Measurements from ENCODE around the gene YARS2.
"Not testable (repeated sequence)": the region's sequence is repeated elsewhere in the genome, so short reads cannot be mapped to it uniquely, and the experiment has no call there.

YARS2 gene

GRCh38 chr12:32734952-32735351 is 20.7 kb downstream of the YARS2 start:
- no peak for DNase-seq
- no peak for TF ChIP-seq CTCF (IDR thresholded peaks at IDR 0.05)
- Mint-ChIP-seq H3K36me3 (ENCODE audit: low read depth) (peaks cover 64% of the 10 kb centered on the region), H3K4me1 (no peaks in the 10 kb centered on the region), H3K27me3 (ENCODE audit: low read depth, poor library complexity) (no peaks in the 10 kb centered on the region), H3K4me3 (no peak overlapping the region), H3K27ac (no peak overlapping the region), H3K9me3 (no peaks in the 10 kb centered on the region)

- no peaks in the 10 kb centered on the region for H3K27me3 Mint-ChIP-seq (ENCODE audit: low read depth, poor library complexity)
- TF ChIP-seq CTCF (IDR thresholded peaks at IDR 0.05) = no peak
- H3K27ac Mint-ChIP-seq = no peak overlapping the region
- no peaks in the 10 kb centered on the region for H3K4me1 Mint-ChIP-seq
- no peaks in the 10 kb centered on the region for H3K9me3 Mint-ChIP-seq
- H3K36me3 Mint-ChIP-seq (ENCODE audit: low read depth) = peaks cover 63% of the 10 kb centered on the region
- no peak for DNase-seq
- no peak overlapping the region for H3K4me3 Mint-ChIP-seq
These were observed 28.5 kb downstream of the YARS2 start for GRCh38 chr12:32727237-32727636.

- Mint-ChIP-seq H3K27ac (no peak overlapping the region), H3K27me3 (ENCODE audit: low read depth, poor library complexity) (no peaks in the 10 kb centered on the region), H3K4me1 (no peaks in the 10 kb centered on the region), H3K4me3 (no peak overlapping the region), H3K9me3 (no peaks in the 10 kb centered on the region), H3K36me3 (ENCODE audit: low read depth) (peaks cover 63% of the 10 kb centered on the region)
- TF ChIP-seq CTCF (IDR thresholded peaks at IDR 0.05) = no peak
- no peak for DNase-seq
These were observed 29.4 kb downstream of the YARS2 start for GRCh38 chr12:32726286-32726685.

- not testable (repeated sequence) for H3K27me3 Mint-ChIP-seq (ENCODE audit: low read depth, poor library complexity); H3K4me1 Mint-ChIP-seq; DNase-seq; H3K4me3 Mint-ChIP-seq; H3K27ac Mint-ChIP-seq; H3K9me3 Mint-ChIP-seq
- peaks cover 60% of the 10 kb centered on the region for H3K36me3 Mint-ChIP-seq (ENCODE audit: low read depth)
These were observed 30.4 kb downstream of the YARS2 start for GRCh38 chr12:32725308-32725707.

- no peak for TF ChIP-seq CTCF (IDR thresholded peaks at IDR 0.05)
- H3K4me1 Mint-ChIP-seq = no peaks in the 10 kb centered on the region
- no peak for DNase-seq
- H3K4me3 Mint-ChIP-seq = no peak overlapping the region
- H3K36me3 Mint-ChIP-seq (ENCODE audit: low read depth) = peaks cover 35% of the 10 kb centered on the region
- no peaks in the 10 kb centered on the region for H3K9me3 Mint-ChIP-seq
- H3K27me3 Mint-ChIP-seq (ENCODE audit: low read depth, poor library complexity) = no peaks in the 10 kb centered on the region
- no peak overlapping the region for H3K27ac Mint-ChIP-seq
These were observed 36.8 kb downstream of the YARS2 start for GRCh38 chr12:32718926-32719325.

GRCh38 chr12:32714772-32715171 is 40.9 kb downstream of the YARS2 start:
- no peaks in the 10 kb centered on the region for H3K27me3 Mint-ChIP-seq (ENCODE audit: low read depth, poor library complexity)
- no peaks in the 10 kb centered on the region for H3K9me3 Mint-ChIP-seq
- no peak for DNase-seq
- no peak overlapping the region for H3K27ac Mint-ChIP-seq
- no peak for TF ChIP-seq CTCF (IDR thresholded peaks at IDR 0.05)
- H3K4me1 Mint-ChIP-seq = no peaks in the 10 kb centered on the region
- H3K36me3 Mint-ChIP-seq (ENCODE audit: low read depth) = peaks cover 53% of the 10 kb centered on the region
- H3K4me3 Mint-ChIP-seq = no peak overlapping the region
